HEK293 (cell line): ENCODE results near the gene ARL3.

ENCODE experiments used
- CTCF ChIA-PET: fragments of 350-600 bp; formaldehyde crosslinking; extraction: SDS; loops from one replicate; lab custom pipeline; 2021; ENCODE audit warnings: antibody characterized with exemption; lab: Yijun Ruan, JAX
- POLR2A ChIA-PET: fragments of 300-600 bp; formaldehyde crosslinking; extraction: SDS; loops from one replicate; lab custom pipeline; 2020; ENCODE audit warnings: antibody characterized with exemption, inconsistent platforms; lab: Yijun Ruan, JAX
- H3K27ac ChIP-seq: fragments of 200-500 bp; sonication (Bioruptor generic); 2 replicates; pipeline ENCODE4 v1.5.1; 2014; ENCODE audit warnings: low read depth, low read length, control low read depth, inconsistent platforms; ENCODE audit errors: extremely low read depth
- H3K36me3 ChIP-seq, 2 experiments: fragments of 200-500 bp in 1 of 2; sonication (Bioruptor generic) in 1 of 2; 1 replicate in 1 of 2; 2 replicates in 1 of 2; pipeline ENCODE4 v1.5.1; 2014 to 2017; ENCODE audit warnings: inconsistent platforms in 2 of 2, low read length in 2 of 2; ENCODE audit not compliant: control insufficient read depth in 2 of 2, insufficient read depth in 1 of 2
- H3K4me1 ChIP-seq: fragments of 200-500 bp; sonication (Bioruptor generic); 2 replicates; pipeline ENCODE4 v1.5.1; 2014; ENCODE audit warnings: mild to moderate bottlenecking, low read length, inconsistent platforms; ENCODE audit not compliant: control insufficient read depth, insufficient read depth
- H3K4me3 ChIP-seq: 2 replicates; pipeline ENCODE4 v1.5.1; 2011; ENCODE audit warnings: low read depth, mild to moderate bottlenecking, control low read depth, low read length, moderate library complexity
- H3K9me3 ChIP-seq: fragments of 200-500 bp; sonication (Bioruptor generic); 2 replicates; pipeline ENCODE4 v1.5.1; 2014; ENCODE audit warnings: low read depth, low read length, inconsistent platforms; ENCODE audit not compliant: control insufficient read depth, insufficient read depth
- KLF8 ChIP-seq: fragments of 450-650 bp; formaldehyde crosslinking; IDR thresholded peaks from 2 replicates; pipeline ENCODE4 v1.5.1; 2016; ENCODE audit warnings: missing biosample characterization, missing genetic modification characterization
- REPIN1 ChIP-seq: fragments of 450-650 bp; formaldehyde crosslinking; IDR thresholded peaks from 2 replicates; pipeline ENCODE4 v1.5.1; 2017; ENCODE audit warnings: missing biosample characterization, missing genetic modification characterization, low read depth
- SALL2 ChIP-seq: fragments of 450-650 bp; formaldehyde crosslinking; IDR thresholded peaks from 2 replicates; pipeline ENCODE4 v1.5.0; 2017; ENCODE audit warnings: missing biosample characterization, mild to moderate bottlenecking, missing genetic modification characterization, borderline replicate concordance
- TCF7L2 ChIP-seq: IDR thresholded peaks from 2 replicates; pipeline ENCODE4 v1.6.1; 2011; ENCODE audit warnings: low read depth, mild to moderate bottlenecking, inconsistent platforms, low read length, moderate library complexity, borderline replicate concordance
- ZNF114 ChIP-seq: fragments of 450-650 bp; formaldehyde crosslinking; IDR thresholded peaks from 2 replicates; pipeline ENCODE4 v1.5.0; 2017; ENCODE audit warnings: missing biosample characterization, missing genetic modification characterization
- ZNF174 ChIP-seq: fragments of 450-650 bp; formaldehyde crosslinking; IDR thresholded peaks from 2 replicates; pipeline ENCODE4 v1.5.0; 2017; ENCODE audit warnings: missing biosample characterization, mild to moderate bottlenecking, missing genetic modification characterization
- ZNF19 ChIP-seq: fragments of 450-650 bp; formaldehyde crosslinking; IDR thresholded peaks from 2 replicates; pipeline ENCODE4; 2016; ENCODE audit warnings: missing biosample characterization, missing genetic modification characterization, low read depth
- ZNF2 ChIP-seq: fragments of 450-650 bp; formaldehyde crosslinking; IDR thresholded peaks from 2 replicates; pipeline ENCODE4 v1.5.1; 2016; ENCODE audit warnings: missing biosample characterization, missing genetic modification characterization
- ZNF24 ChIP-seq: fragments of 450-650 bp; formaldehyde crosslinking; IDR thresholded peaks from 2 replicates; pipeline ENCODE4 v1.5.1; 2016; ENCODE audit warnings: missing biosample characterization, missing genetic modification characterization
- ZNF324 ChIP-seq: fragments of 450-650 bp; formaldehyde crosslinking; IDR thresholded peaks from 2 replicates; pipeline ENCODE4 v1.5.1; 2016; ENCODE audit warnings: missing biosample characterization, missing genetic modification characterization
- ZNF350 ChIP-seq: fragments of 450-650 bp; formaldehyde crosslinking; IDR thresholded peaks from 2 replicates; pipeline ENCODE4 v1.5.0; 2017; ENCODE audit warnings: missing biosample characterization, mild to moderate bottlenecking, missing genetic modification characterization
- ZNF366 ChIP-seq: fragments of 450-650 bp; formaldehyde crosslinking; conservative IDR thresholded peaks from 2 replicates; pipeline ENCODE4 v1.5.1; 2016; ENCODE audit warnings: missing biosample characterization, missing genetic modification characterization
- ZNF394 ChIP-seq: fragments of 450-650 bp; formaldehyde crosslinking; IDR thresholded peaks from 2 replicates; pipeline ENCODE4 v1.5.1; 2016; ENCODE audit warnings: missing biosample characterization, missing genetic modification characterization, mild to moderate bottlenecking, moderate library complexity, borderline replicate concordance
- ZNF423 ChIP-seq: fragments of 450-650 bp; formaldehyde crosslinking; IDR thresholded peaks from 2 replicates; pipeline ENCODE4 v1.5.1; 2016; ENCODE audit warnings: missing biosample characterization, missing genetic modification characterization
- ZNF473 ChIP-seq: fragments of 450-650 bp; formaldehyde crosslinking; IDR thresholded peaks from 2 replicates; pipeline ENCODE4 v1.5.1; 2017; ENCODE audit warnings: missing biosample characterization, missing genetic modification characterization
- ZNF558 ChIP-seq: fragments of 450-650 bp; formaldehyde crosslinking; IDR thresholded peaks from 2 replicates; pipeline ENCODE4 v1.5.1; 2016; ENCODE audit warnings: missing biosample characterization, missing genetic modification characterization
- ZNF561 ChIP-seq: fragments of 450-650 bp; IDR thresholded peaks from 2 replicates; pipeline ENCODE4 v1.5.1; 2018; ENCODE audit warnings: missing biosample characterization, missing genetic modification characterization, borderline replicate concordance
- ZNF585B ChIP-seq: fragments of 450-650 bp; formaldehyde crosslinking; IDR thresholded peaks from 2 replicates; pipeline ENCODE4 v1.5.1; 2016; ENCODE audit warnings: missing biosample characterization, missing genetic modification characterization
- ZNF701 ChIP-seq: fragments of 450-650 bp; formaldehyde crosslinking; IDR thresholded peaks from 2 replicates; pipeline ENCODE4 v1.5.1; 2016; ENCODE audit warnings: missing biosample characterization, missing genetic modification characterization
- ZNF776 ChIP-seq: fragments of 450-650 bp; formaldehyde crosslinking; IDR thresholded peaks from 2 replicates; pipeline ENCODE4 v1.5.0; 2017; ENCODE audit warnings: missing biosample characterization, missing genetic modification characterization, borderline replicate concordance
- ZNF830 ChIP-seq: fragments of 450-650 bp; IDR thresholded peaks from 2 replicates; pipeline ENCODE4 v1.5.0; 2018; ENCODE audit warnings: missing biosample characterization, missing genetic modification characterization, low read depth, mild to moderate bottlenecking, moderate library complexity
- ZSCAN16 ChIP-seq: fragments of 450-650 bp; formaldehyde crosslinking; IDR thresholded peaks from 2 replicates; pipeline ENCODE4 v1.5.1; 2016; ENCODE audit warnings: missing biosample characterization, missing genetic modification characterization
- TF ChIP-seq, protein P1 (sequence below): fragments of 450-650 bp; formaldehyde crosslinking; IDR thresholded peaks from 2 replicates; pipeline ENCODE4 v1.5.1; 2016; ENCODE audit warnings: missing biosample characterization, missing genetic modification characterization, low read depth
- TF ChIP-seq, protein P2 (sequence below): fragments of 450-650 bp; formaldehyde crosslinking; IDR thresholded peaks from 2 replicates; pipeline ENCODE4 v1.5.1; 2016; ENCODE audit warnings: missing biosample characterization, missing genetic modification characterization
- TF ChIP-seq, protein P3 (sequence below): fragments of 450-650 bp; formaldehyde crosslinking; IDR thresholded peaks from 2 replicates; pipeline ENCODE4 v1.5.1; 2016; ENCODE audit warnings: missing biosample characterization, missing genetic modification characterization, borderline replicate concordance

ARL3 gene, protein sequence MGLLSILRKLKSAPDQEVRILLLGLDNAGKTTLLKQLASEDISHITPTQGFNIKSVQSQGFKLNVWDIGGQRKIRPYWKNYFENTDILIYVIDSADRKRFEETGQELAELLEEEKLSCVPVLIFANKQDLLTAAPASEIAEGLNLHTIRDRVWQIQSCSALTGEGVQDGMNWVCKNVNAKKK

DNA sequence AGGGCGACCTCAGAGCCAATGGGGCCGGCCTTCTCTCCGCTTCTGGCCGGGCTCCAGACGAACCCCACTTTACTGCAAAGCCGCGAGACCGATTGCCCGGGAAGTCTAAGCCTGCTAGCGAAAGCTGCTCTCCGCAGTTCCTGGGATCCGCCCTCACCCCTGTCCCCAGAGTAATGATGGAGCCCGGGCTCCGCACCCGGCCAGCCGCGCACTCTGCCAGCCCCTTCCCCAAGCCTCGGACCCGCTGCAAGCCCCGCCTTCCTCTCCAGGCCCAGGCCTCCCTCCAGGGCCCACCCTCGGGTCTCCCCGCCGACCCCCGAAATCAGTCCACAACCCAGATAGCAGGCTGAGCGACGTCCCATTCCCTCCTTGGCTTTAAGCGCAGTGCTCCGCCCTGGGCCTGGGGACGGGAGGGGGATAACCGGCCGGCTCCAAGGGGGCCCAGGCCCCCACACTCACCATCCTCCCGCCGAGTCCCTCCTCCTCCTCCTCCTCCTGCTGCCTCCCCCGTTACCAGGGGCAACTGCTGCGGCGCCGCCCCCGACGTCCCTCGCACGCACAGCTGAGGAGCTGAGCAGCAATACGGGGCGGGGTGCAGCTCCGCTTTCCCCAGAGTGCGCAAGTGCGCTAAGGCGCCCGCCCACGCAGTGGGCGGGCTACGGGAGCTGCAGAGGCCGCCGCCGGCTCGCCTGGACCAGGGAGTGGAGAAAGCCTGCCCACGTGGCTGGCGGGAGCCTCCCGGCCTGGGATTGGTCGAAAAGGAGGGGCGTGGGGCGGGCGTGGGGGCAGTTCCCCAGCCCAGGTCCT lies at the start of gene ARL3:
ARL3 (minus strand) TSS at position 584 of the 807 bp plus-strand sequence; CDS start at position 462, 122 bp downstream.
- Histone ChIP-seq H3K4me1 (peaks cover 24% of the 10 kb centered on the region), H3K27ac (peak within 1 kb of the TSS; percentile 83), H3K36me3 (peaks cover 0 to 3% of the 10 kb centered on the region in 2 experiments; a peak in 2 of 3 replicates), H3K4me3 (peak within 1 kb of the TSS; percentile 65), H3K9me3 (no peaks in the 10 kb centered on the region)
- CTCF ChIA-PET, result interaction anchor here (0.5 to 6.7 kb wide), 13 partner anchors 10 to 663 kb away, joined by 3 to 57 read pairs (median 3); no protein-coding TSS in a partner anchor
- POLR2A ChIA-PET, result interaction anchor here (0.6 to 2.9 kb wide), 21 partner anchors 11 to 478 kb away, joined by 3 to 24 read pairs (median 5); partner anchors contain the start of genes ACTR1A, CNNM2, CYP17A1 and TRIM8
- TF ChIP-seq ZNF423 (tag by site-specific recombination) (peak; percentile 88), ZNF324 (no peak), ZNF701 (tag by site-specific recombination) (no peak), SALL2 (tag by site-specific recombination) (no peak), ZNF561 (tag by site-specific recombination) (peak; percentile 91), KLF8 (peak; percentile 68), ZNF558 (tag by site-specific recombination) (no peak), ZNF24 (tag by site-specific recombination) (peak; percentile 69), REPIN1 (no peak), ZNF2 (0 out of 2 replicates have a peak, but pooled peaks have one; percentile 39), ZNF394 (tag by site-specific recombination) (peak; percentile 30), ZNF473 (no peak), ZNF350 (tag by site-specific recombination) (no peak), ZNF174 (tag by site-specific recombination) (no peak), ZSCAN16 (tag by site-specific recombination) (peak; percentile 76; the same call in 1 of the 2 replicates), ZNF114 (tag by site-specific recombination) (no peak), ZNF585B (tag by site-specific recombination) (no peak), ZNF366 (tag by site-specific recombination) (no peak), ZNF830 (tag by site-specific recombination) (no peak), ZNF19 (tag by site-specific recombination) (no peak), ZNF776 (no peak), TCF7L2 (no peak)
- TF ChIP-seq, protein P1, sequence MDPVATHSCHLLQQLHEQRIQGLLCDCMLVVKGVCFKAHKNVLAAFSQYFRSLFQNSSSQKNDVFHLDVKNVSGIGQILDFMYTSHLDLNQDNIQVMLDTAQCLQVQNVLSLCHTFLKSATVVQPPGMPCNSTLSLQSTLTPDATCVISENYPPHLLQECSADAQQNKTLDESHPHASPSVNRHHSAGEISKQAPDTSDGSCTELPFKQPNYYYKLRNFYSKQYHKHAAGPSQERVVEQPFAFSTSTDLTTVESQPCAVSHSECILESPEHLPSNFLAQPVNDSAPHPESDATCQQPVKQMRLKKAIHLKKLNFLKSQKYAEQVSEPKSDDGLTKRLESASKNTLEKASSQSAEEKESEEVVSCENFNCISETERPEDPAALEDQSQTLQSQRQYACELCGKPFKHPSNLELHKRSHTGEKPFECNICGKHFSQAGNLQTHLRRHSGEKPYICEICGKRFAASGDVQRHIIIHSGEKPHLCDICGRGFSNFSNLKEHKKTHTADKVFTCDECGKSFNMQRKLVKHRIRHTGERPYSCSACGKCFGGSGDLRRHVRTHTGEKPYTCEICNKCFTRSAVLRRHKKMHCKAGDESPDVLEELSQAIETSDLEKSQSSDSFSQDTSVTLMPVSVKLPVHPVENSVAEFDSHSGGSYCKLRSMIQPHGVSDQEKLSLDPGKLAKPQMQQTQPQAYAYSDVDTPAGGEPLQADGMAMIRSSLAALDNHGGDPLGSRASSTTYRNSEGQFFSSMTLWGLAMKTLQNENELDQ (tag by site-specific recombination), result no peak
- TF ChIP-seq, protein P2, sequence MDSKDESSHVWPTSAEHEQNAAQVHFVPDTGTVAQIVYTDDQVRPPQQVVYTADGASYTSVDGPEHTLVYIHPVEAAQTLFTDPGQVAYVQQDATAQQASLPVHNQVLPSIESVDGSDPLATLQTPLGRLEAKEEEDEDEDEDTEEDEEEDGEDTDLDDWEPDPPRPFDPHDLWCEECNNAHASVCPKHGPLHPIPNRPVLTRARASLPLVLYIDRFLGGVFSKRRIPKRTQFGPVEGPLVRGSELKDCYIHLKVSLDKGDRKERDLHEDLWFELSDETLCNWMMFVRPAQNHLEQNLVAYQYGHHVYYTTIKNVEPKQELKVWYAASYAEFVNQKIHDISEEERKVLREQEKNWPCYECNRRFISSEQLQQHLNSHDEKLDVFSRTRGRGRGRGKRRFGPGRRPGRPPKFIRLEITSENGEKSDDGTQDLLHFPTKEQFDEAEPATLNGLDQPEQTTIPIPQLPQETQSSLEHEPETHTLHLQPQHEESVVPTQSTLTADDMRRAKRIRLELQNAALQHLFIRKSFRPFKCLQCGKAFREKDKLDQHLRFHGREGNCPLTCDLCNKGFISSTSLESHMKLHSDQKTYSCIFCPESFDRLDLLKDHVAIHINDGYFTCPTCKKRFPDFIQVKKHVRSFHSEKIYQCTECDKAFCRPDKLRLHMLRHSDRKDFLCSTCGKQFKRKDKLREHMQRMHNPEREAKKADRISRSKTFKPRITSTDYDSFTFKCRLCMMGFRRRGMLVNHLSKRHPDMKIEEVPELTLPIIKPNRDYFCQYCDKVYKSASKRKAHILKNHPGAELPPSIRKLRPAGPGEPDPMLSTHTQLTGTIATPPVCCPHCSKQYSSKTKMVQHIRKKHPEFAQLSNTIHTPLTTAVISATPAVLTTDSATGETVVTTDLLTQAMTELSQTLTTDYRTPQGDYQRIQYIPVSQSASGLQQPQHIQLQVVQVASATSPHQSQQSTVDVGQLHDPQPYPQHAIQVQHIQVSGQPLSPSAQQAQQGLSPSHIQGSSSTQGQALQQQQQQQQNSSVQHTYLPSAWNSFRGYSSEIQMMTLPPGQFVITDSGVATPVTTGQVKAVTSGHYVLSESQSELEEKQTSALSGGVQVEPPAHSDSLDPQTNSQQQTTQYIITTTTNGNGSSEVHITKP (tag by site-specific recombination), result peak; percentile 91
- TF ChIP-seq, protein P3, sequence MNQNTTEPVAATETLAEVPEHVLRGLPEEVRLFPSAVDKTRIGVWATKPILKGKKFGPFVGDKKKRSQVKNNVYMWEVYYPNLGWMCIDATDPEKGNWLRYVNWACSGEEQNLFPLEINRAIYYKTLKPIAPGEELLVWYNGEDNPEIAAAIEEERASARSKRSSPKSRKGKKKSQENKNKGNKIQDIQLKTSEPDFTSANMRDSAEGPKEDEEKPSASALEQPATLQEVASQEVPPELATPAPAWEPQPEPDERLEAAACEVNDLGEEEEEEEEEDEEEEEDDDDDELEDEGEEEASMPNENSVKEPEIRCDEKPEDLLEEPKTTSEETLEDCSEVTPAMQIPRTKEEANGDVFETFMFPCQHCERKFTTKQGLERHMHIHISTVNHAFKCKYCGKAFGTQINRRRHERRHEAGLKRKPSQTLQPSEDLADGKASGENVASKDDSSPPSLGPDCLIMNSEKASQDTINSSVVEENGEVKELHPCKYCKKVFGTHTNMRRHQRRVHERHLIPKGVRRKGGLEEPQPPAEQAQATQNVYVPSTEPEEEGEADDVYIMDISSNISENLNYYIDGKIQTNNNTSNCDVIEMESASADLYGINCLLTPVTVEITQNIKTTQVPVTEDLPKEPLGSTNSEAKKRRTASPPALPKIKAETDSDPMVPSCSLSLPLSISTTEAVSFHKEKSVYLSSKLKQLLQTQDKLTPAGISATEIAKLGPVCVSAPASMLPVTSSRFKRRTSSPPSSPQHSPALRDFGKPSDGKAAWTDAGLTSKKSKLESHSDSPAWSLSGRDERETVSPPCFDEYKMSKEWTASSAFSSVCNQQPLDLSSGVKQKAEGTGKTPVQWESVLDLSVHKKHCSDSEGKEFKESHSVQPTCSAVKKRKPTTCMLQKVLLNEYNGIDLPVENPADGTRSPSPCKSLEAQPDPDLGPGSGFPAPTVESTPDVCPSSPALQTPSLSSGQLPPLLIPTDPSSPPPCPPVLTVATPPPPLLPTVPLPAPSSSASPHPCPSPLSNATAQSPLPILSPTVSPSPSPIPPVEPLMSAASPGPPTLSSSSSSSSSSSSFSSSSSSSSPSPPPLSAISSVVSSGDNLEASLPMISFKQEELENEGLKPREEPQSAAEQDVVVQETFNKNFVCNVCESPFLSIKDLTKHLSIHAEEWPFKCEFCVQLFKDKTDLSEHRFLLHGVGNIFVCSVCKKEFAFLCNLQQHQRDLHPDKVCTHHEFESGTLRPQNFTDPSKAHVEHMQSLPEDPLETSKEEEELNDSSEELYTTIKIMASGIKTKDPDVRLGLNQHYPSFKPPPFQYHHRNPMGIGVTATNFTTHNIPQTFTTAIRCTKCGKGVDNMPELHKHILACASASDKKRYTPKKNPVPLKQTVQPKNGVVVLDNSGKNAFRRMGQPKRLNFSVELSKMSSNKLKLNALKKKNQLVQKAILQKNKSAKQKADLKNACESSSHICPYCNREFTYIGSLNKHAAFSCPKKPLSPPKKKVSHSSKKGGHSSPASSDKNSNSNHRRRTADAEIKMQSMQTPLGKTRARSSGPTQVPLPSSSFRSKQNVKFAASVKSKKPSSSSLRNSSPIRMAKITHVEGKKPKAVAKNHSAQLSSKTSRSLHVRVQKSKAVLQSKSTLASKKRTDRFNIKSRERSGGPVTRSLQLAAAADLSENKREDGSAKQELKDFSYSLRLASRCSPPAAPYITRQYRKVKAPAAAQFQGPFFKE, result no peak
